ENCODE results near the gene SLCO1A2.

SLCO1A2 gene

DNA sequence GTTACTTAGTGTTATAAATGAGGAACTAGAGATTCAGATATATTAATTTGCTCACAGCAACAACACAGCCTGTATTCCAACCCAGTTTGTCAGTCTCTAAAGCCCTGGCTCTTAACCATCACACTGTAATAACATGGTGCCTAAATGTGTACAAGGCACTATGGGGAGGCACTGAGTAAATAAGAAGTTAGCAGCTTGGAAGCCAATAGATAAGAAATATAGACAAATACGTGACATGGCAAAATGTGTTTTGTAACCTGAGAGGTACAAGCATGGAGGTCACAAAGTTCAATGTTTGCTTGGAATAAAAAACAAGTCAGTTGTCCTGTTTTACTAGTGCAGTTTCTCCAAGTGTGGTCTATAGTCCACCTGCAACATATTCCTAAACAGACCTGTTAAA lies 16.3 kb upstream of the SLCO1A2 start:
- Histone ChIP-seq H3K9me3 (ENCODE audit: control insufficient read depth in 2 of 2, low read length in 2 of 2) (no peaks in the 10 kb centered on the region), H3K27me3 (ENCODE audit: control insufficient read depth in 1 of 2, insufficient read depth in 2 of 2, low read length in 2 of 2) (no peaks in the 10 kb centered on the region), H3K27ac (ENCODE audit: low read length) (no peak overlapping the region), H3K4me1 (ENCODE audit: control insufficient read depth, insufficient read depth, low read length) (no peaks in the 10 kb centered on the region), H3K9ac (ENCODE audit: low read length in 2 of 2) (no peak overlapping the region), H3K4me3 (ENCODE audit: low read length in 2 of 2) (no peak overlapping the region), H3K36me3 (ENCODE audit: control insufficient read depth in 2 of 2, insufficient read depth in 2 of 2, low read length in 2 of 2) (no peaks in the 10 kb centered on the region)

- no peak overlapping the region for H3K27ac ChIP-seq (ENCODE audit: low read length)
- H3K4me1 ChIP-seq (ENCODE audit: control insufficient read depth, insufficient read depth, low read length), result no peaks in the 10 kb centered on the region
- H3K4me3 ChIP-seq (ENCODE audit: low read length in 2 of 2), result no peak overlapping the region
- no peaks in the 10 kb centered on the region for H3K36me3 ChIP-seq (ENCODE audit: control insufficient read depth in 2 of 2, insufficient read depth in 2 of 2, low read length in 2 of 2)
- no peak overlapping the region for H3K9ac ChIP-seq (ENCODE audit: low read length in 2 of 2)
- no peaks in the 10 kb centered on the region for H3K27me3 ChIP-seq (ENCODE audit: control insufficient read depth in 1 of 2, insufficient read depth in 2 of 2, low read length in 2 of 2)
- no peaks in the 10 kb centered on the region for H3K9me3 ChIP-seq (ENCODE audit: control insufficient read depth in 2 of 2, low read length in 2 of 2)
Measured at GRCh38 chr12:21346542-21347205, 12.0 kb upstream of the SLCO1A2 start.

DNA sequence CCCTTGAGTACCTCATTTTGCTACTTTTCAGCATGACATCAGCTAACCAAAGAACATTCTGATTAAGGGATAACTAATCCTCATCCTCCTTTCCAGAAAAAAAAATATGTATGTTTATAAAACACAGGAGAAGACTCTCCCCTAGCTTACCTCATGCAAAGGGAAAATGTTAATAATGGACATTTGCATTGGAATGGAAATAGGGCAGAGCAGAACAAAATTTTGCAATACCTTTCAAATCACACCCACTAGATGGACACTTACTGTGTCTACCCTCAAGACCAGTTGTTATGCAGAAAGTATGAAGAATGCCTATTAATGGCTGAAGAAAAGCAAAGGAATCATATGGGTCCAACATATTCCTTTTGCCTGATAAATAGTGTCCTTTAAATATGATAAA lies 8.9 kb upstream of the SLCO1A2 start:
- no peaks in the 10 kb centered on the region for H3K9me3 ChIP-seq (ENCODE audit: control insufficient read depth in 2 of 2, low read length in 2 of 2)
- no peaks in the 10 kb centered on the region for H3K4me1 ChIP-seq (ENCODE audit: control insufficient read depth, insufficient read depth, low read length)
- H3K36me3 ChIP-seq (ENCODE audit: control insufficient read depth in 2 of 2, insufficient read depth in 2 of 2, low read length in 2 of 2), result no peaks in the 10 kb centered on the region
- no peak overlapping the region for H3K27ac ChIP-seq (ENCODE audit: low read length)
- H3K9ac ChIP-seq (ENCODE audit: low read length in 2 of 2), result no peak overlapping the region
- no peak overlapping the region for H3K4me3 ChIP-seq (ENCODE audit: low read length in 2 of 2)
- H3K27me3 ChIP-seq (ENCODE audit: control insufficient read depth in 1 of 2, insufficient read depth in 2 of 2, low read length in 2 of 2), result no peaks in the 10 kb centered on the region

- H3K4me1 ChIP-seq (ENCODE audit: control insufficient read depth, insufficient read depth, low read length), result no peaks in the 10 kb centered on the region
- no peak overlapping the region for H3K27ac ChIP-seq (ENCODE audit: low read length)
- H3K9me3 ChIP-seq (ENCODE audit: control insufficient read depth in 2 of 2, low read length in 2 of 2), result no peaks in the 10 kb centered on the region
- H3K4me3 ChIP-seq (ENCODE audit: low read length in 2 of 2), result no peak overlapping the region
- H3K27me3 ChIP-seq (ENCODE audit: control insufficient read depth in 1 of 2, insufficient read depth in 2 of 2, low read length in 2 of 2), result no peaks in the 10 kb centered on the region
- no peaks in the 10 kb centered on the region for H3K36me3 ChIP-seq (ENCODE audit: control insufficient read depth in 2 of 2, insufficient read depth in 2 of 2, low read length in 2 of 2)
- no peak overlapping the region for H3K9ac ChIP-seq (ENCODE audit: low read length in 2 of 2)
Measured at GRCh38 chr12:21341769-21342168, 7.1 kb upstream of the SLCO1A2 start.

GRCh38 chr12:21340403-21340802 lies 5.7 kb upstream of the SLCO1A2 start:
- Histone ChIP-seq H3K4me1 (ENCODE audit: control insufficient read depth, insufficient read depth, low read length) (no peaks in the 10 kb centered on the region), H3K27me3 (ENCODE audit: control insufficient read depth in 1 of 2, insufficient read depth in 2 of 2, low read length in 2 of 2) (no peaks in the 10 kb centered on the region), H3K27ac (ENCODE audit: low read length) (no peak overlapping the region)

DNA sequence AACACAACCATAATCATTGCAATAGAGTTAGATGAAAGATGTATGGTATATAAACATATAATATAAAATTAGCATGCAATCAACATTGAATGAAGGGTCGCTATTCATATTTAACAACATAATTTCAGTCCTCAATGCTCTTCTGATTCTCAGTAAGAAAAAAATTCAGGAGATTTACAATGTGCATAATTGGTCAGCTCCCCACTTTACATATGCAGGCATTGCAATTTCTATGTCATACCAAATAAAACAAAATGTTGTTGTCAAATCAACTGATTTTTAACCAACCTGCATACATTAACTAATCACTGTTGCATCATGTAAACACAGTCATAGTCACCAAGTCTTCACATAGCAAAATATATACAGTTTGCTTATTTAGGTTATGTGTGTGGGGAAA lies 5.2 kb upstream of the SLCO1A2 start:
- Histone ChIP-seq H3K9me3 (ENCODE audit: control insufficient read depth in 2 of 2, low read length in 2 of 2) (no peaks in the 10 kb centered on the region), H3K4me3 (ENCODE audit: low read length in 2 of 2) (no peak overlapping the region), H3K4me1 (ENCODE audit: control insufficient read depth, insufficient read depth, low read length) (no peaks in the 10 kb centered on the region), H3K27ac (ENCODE audit: low read length) (no peak overlapping the region), H3K27me3 (ENCODE audit: control insufficient read depth in 1 of 2, insufficient read depth in 2 of 2, low read length in 2 of 2) (no peaks in the 10 kb centered on the region), H3K9ac (ENCODE audit: low read length in 2 of 2) (no peak overlapping the region), H3K36me3 (ENCODE audit: control insufficient read depth in 2 of 2, insufficient read depth in 2 of 2, low read length in 2 of 2) (no peaks in the 10 kb centered on the region)

More at GRCh38 chr12:21340403-21340802, 5.7 kb upstream of the SLCO1A2 start:
- H3K4me3 ChIP-seq (ENCODE audit: low read length in 2 of 2), result no peak overlapping the region
- H3K9ac ChIP-seq (ENCODE audit: low read length in 2 of 2), result no peak overlapping the region
- H3K36me3 ChIP-seq (ENCODE audit: control insufficient read depth in 2 of 2, insufficient read depth in 2 of 2, low read length in 2 of 2), result no peaks in the 10 kb centered on the region
- H3K9me3 ChIP-seq (ENCODE audit: control insufficient read depth in 2 of 2, low read length in 2 of 2), result no peaks in the 10 kb centered on the region

DNA sequence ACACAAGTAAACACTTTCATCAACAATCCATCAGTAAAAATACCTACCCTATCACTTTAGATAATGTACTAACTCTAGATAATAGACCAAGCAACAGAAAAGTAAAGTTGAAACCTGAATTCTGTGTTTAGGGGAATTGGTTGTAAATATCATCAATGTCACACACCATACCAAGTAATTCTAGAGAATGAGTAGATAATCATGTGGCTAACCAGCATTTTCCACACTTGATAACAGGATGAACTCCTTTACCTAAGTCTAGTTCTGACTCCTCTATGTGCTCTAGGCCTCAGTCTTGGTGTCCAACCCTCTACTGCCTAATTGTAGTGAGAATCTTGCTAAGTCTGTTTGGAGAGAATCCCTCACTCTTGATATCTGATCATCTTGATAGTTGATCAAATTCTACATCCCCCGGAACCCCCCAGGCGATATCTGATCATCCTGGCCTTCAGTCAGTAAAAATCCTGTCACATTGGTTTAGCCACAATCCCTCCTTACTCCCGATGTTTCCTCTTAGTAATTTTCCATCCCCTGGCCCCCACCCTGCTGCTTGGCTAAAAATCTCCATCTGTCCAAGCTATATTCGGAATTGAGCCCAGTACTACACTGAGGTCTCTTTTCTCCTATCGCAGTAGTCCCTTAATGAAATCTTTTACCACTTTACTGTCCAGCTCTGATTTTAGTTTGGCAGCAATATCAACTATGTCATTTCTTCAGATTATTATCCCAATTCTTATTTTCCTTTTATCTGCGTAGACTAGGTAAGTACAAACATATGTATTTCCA lies 3.4 kb upstream of the SLCO1A2 start:
- no peak overlapping the region for H3K27ac ChIP-seq (ENCODE audit: low read length)
- no peaks in the 10 kb centered on the region for H3K36me3 ChIP-seq (ENCODE audit: control insufficient read depth in 2 of 2, insufficient read depth in 2 of 2, low read length in 2 of 2)
- H3K9ac ChIP-seq (ENCODE audit: low read length in 2 of 2), result no peak overlapping the region

DNA sequence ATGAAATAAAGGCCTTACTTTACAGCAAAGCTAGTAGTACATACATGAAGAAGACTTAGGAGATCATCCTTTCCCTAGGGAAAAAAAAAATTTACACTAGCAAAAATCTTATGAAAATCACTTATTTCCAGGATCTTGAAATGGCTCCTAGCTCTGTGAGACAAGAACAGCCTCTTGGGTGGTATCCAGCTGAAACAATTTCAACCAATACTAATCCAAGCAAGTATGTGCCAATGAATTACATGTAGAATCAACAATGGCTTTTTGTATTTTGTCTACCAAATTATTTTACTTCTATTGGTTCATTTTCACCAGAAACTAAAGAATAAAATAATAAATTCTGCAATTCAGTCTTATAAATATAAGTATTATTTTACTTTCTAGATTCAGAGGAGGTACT lies 2.7 kb upstream of the SLCO1A2 start:
- H3K9ac ChIP-seq (ENCODE audit: low read length in 2 of 2), result no peak overlapping the region
- H3K36me3 ChIP-seq (ENCODE audit: control insufficient read depth in 2 of 2, insufficient read depth in 2 of 2, low read length in 2 of 2), result no peaks in the 10 kb centered on the region
- H3K9me3 ChIP-seq (ENCODE audit: control insufficient read depth in 2 of 2, low read length in 2 of 2), result no peaks in the 10 kb centered on the region
- no peaks in the 10 kb centered on the region for H3K27me3 ChIP-seq (ENCODE audit: control insufficient read depth in 1 of 2, insufficient read depth in 2 of 2, low read length in 2 of 2)
- H3K4me1 ChIP-seq (ENCODE audit: control insufficient read depth, insufficient read depth, low read length), result no peaks in the 10 kb centered on the region
- no peak overlapping the region for H3K27ac ChIP-seq (ENCODE audit: low read length)
- H3K4me3 ChIP-seq (ENCODE audit: low read length in 2 of 2), result no peak overlapping the region

More for the DNA sequence above, 3.4 kb upstream of the SLCO1A2 start:
- H3K4me3 ChIP-seq (ENCODE audit: low read length in 2 of 2), result no peak overlapping the region
- H3K9me3 ChIP-seq (ENCODE audit: control insufficient read depth in 2 of 2, low read length in 2 of 2), result no peaks in the 10 kb centered on the region
- no peaks in the 10 kb centered on the region for H3K27me3 ChIP-seq (ENCODE audit: control insufficient read depth in 1 of 2, insufficient read depth in 2 of 2, low read length in 2 of 2)
- H3K4me1 ChIP-seq (ENCODE audit: control insufficient read depth, insufficient read depth, low read length), result no peaks in the 10 kb centered on the region

- Histone ChIP-seq H3K36me3 (ENCODE audit: control insufficient read depth in 2 of 2, insufficient read depth in 2 of 2, low read length in 2 of 2) (no peaks in the 10 kb centered on the region), H3K4me3 (ENCODE audit: low read length in 2 of 2) (no peak overlapping the region), H3K27ac (ENCODE audit: low read length) (no peak overlapping the region), H3K9ac (ENCODE audit: low read length in 2 of 2) (no peak overlapping the region), H3K27me3 (ENCODE audit: control insufficient read depth in 1 of 2, insufficient read depth in 2 of 2, low read length in 2 of 2) (no peaks in the 10 kb centered on the region), H3K4me1 (ENCODE audit: control insufficient read depth, insufficient read depth, low read length) (no peaks in the 10 kb centered on the region), H3K9me3 (ENCODE audit: control insufficient read depth in 2 of 2, low read length in 2 of 2) (no peaks in the 10 kb centered on the region)
Measured at GRCh38 chr12:21336656-21337055, 1.9 kb upstream of the SLCO1A2 start.

- no peaks in the 10 kb centered on the region for H3K27me3 ChIP-seq (ENCODE audit: control insufficient read depth in 1 of 2, insufficient read depth in 2 of 2, low read length in 2 of 2)
- no peak overlapping the region for H3K27ac ChIP-seq (ENCODE audit: low read length)
- no peak overlapping the region for H3K4me3 ChIP-seq (ENCODE audit: low read length in 2 of 2)
- peaks cover 0 to 1% of the 10 kb centered on the region in 2 donors for H3K9me3 ChIP-seq (ENCODE audit: control insufficient read depth in 2 of 2, low read length in 2 of 2)
- H3K36me3 ChIP-seq (ENCODE audit: control insufficient read depth in 2 of 2, insufficient read depth in 2 of 2, low read length in 2 of 2), result no peaks in the 10 kb centered on the region
- no peak overlapping the region for H3K9ac ChIP-seq (ENCODE audit: low read length in 2 of 2)
- no peaks in the 10 kb centered on the region for H3K4me1 ChIP-seq (ENCODE audit: control insufficient read depth, insufficient read depth, low read length)
Measured at GRCh38 chr12:21330682-21331253, 3.9 kb downstream of the SLCO1A2 start.

- H3K9me3 ChIP-seq (ENCODE audit: control insufficient read depth in 2 of 2, low read length in 2 of 2), result peaks cover 0 to 2% of the 10 kb centered on the region in 2 donors
- no peak overlapping the region for H3K9ac ChIP-seq (ENCODE audit: low read length in 2 of 2)
- no peak overlapping the region for H3K4me3 ChIP-seq (ENCODE audit: low read length in 2 of 2)
- H3K27ac ChIP-seq (ENCODE audit: low read length), result no peak overlapping the region
- H3K36me3 ChIP-seq (ENCODE audit: control insufficient read depth in 2 of 2, insufficient read depth in 2 of 2, low read length in 2 of 2), result no peaks in the 10 kb centered on the region
- no peaks in the 10 kb centered on the region for H3K27me3 ChIP-seq (ENCODE audit: control insufficient read depth in 1 of 2, insufficient read depth in 2 of 2, low read length in 2 of 2)
- no peaks in the 10 kb centered on the region for H3K4me1 ChIP-seq (ENCODE audit: control insufficient read depth, insufficient read depth, low read length)
Measured at GRCh38 chr12:21328578-21328977, 6.1 kb downstream of the SLCO1A2 start.
